ENCODE measurements around the gene DMTF1. TPM values are rescaled to one million over a fixed set of nuclear protein-coding genes. Genes with fewer than 3 reads are reported as not detected.

DMTF1 gene
- total RNA-seq (2022; extraction: Qiagen RNA extraction; ENCODE audit: low read depth) = 14.7 to 21.4 TPM (median 19.2 TPM) in 5 replicates

GRCh38 chr7:87152112-87152896, at the start of gene DMTF1:
Gene DMTF1, plus strand, starts transcription at chr7:87152453. Its CDS starts 12,489 bp downstream, at chr7:87164942.

DNA sequence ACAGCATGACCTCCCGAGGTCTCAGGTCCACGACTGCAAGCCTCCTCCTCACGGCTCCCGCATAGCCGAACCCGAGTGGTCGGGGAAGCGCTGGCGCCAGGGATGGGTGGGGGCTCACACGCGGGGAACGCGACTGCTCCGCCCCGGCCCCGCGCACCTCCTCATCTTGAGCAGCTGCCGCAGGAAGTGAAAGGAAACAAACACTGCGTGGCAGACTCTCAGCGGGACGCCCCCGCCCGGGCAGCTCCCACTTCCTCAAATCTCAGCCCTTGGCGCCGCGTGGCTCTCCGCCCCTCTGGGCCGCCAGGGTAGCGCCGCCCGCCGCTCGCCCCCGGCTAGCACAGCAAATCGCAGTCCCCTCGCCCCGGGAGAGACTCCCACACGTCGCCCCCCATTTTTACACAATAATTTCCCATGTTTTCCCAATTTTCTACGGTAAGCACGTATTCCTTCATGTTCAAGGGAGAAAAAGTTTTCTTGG, 67.3 kb downstream of the DMTF1 start, which contains the start of gene TMEM243:
Gene TMEM243, minus strand, starts transcription at position 188 of the 481 bp plus-strand sequence. CDS start 229 bp downstream, outside the sequence.

Other genes starting within 250 kb of the DMTF1 start
- gene ELAPOR2, start 92.8 kb upstream of the DMTF1 start, total RNA-seq (2022; extraction: Qiagen RNA extraction; ENCODE audit: low read depth) = 0.06 to 0.17 TPM in 2 of 5 replicates, not detected in the others
- 16.5 to 31.4 TPM (median 29.4 TPM) in 5 replicates for gene TMEM243, start 67.3 kb downstream of the DMTF1 start, total RNA-seq (2022; extraction: Qiagen RNA extraction; ENCODE audit: low read depth)
- gene CROT, start 193.2 kb downstream of the DMTF1 start, total RNA-seq (2022; extraction: Qiagen RNA extraction; ENCODE audit: low read depth) = 3.6 to 8.1 TPM (median 7.4 TPM) in 5 replicates